HG03280 (cell line): ENCODE results near the gene CELF2.

Experiments used
- ATAC-seq: cut with Tn5 transposase; IDR thresholded peaks from one replicate; pipeline ENCODE4 v1.9.1; 2021; ENCODE audit warnings: mild to moderate bottlenecking, moderate library complexity; ENCODE audit not compliant: unreplicated experiment

Gene CELF2

GRCh38 chr10:11057018-11057417 lies 39.3 kb downstream of the CELF2 start:
- no peak for ATAC-seq

- ATAC-seq: no peak
These were observed 39.8 kb downstream of the CELF2 start for GRCh38 chr10:11057448-11057847.

- ATAC-seq: no peak
These were observed 40.3 kb downstream of the CELF2 start for GRCh38 chr10:11057994-11058393.

GRCh38 chr10:11058965-11059364 lies 41.3 kb downstream of the CELF2 start:
- no peak for ATAC-seq

GRCh38 chr10:11063856-11064255 lies 46.2 kb downstream of the CELF2 start:
- ATAC-seq: no peak

GRCh38 chr10:11064832-11065231 lies 47.2 kb downstream of the CELF2 start:
- no peak for ATAC-seq

GRCh38 chr10:11065567-11065966 lies 47.9 kb downstream of the CELF2 start:
- ATAC-seq: no peak

- no peak for ATAC-seq
These were observed 48.8 kb downstream of the CELF2 start for GRCh38 chr10:11066520-11066919.

- ATAC-seq: no peak
These were observed 51.4 kb downstream of the CELF2 start for GRCh38 chr10:11068861-11069633.

GRCh38 chr10:11073410-11073809 lies 55.7 kb downstream of the CELF2 start:
- ATAC-seq: no peak

GRCh38 chr10:11074536-11075267 lies 57.0 kb downstream of the CELF2 start:
- ATAC-seq: peak; percentile 78

GRCh38 chr10:11076221-11076620 lies 58.5 kb downstream of the CELF2 start:
- no peak for ATAC-seq

GRCh38 chr10:11080564-11080984 lies 62.9 kb downstream of the CELF2 start:
- peak; percentile 71 for ATAC-seq

- ATAC-seq: no peak
These were observed 63.7 kb downstream of the CELF2 start for GRCh38 chr10:11081408-11081807.

- no peak for ATAC-seq
These were observed 64.9 kb downstream of the CELF2 start for GRCh38 chr10:11082526-11082925.

- no peak for ATAC-seq
These were observed 65.4 kb downstream of the CELF2 start for GRCh38 chr10:11083051-11083450.

GRCh38 chr10:11085545-11085944 lies 67.9 kb downstream of the CELF2 start:
- no peak for ATAC-seq

- no peak for ATAC-seq
These were observed 68.6 kb downstream of the CELF2 start for GRCh38 chr10:11086177-11086840.

- ATAC-seq: no peak
These were observed 69.7 kb downstream of the CELF2 start for GRCh38 chr10:11087372-11087771.

GRCh38 chr10:11088709-11089108 lies 71.0 kb downstream of the CELF2 start:
- ATAC-seq: no peak

GRCh38 chr10:11089272-11089671 lies 71.6 kb downstream of the CELF2 start:
- no peak for ATAC-seq
